ENCODE data around the gene C2CD3.
A peak's percentile ranks its signal among the peaks of the same experiment; 100 is the strongest.
"Not testable (repeated sequence)": the region's sequence is repeated elsewhere in the genome, so short reads cannot be mapped to it uniquely, and the experiment has no call there.

C2CD3 gene

GRCh38 chr11:74001822-74002286, 168.9 kb downstream of the C2CD3 start:
- DNase-seq (ENCODE audit: low spot score): no peak

GRCh38 chr11:74000307-74001133, 170.3 kb downstream of the C2CD3 start:
- DNase-seq (ENCODE audit: low spot score): no peak

GRCh38 chr11:73999581-74000306, 171.1 kb downstream of the C2CD3 start:
- no peak for DNase-seq (ENCODE audit: low spot score)

- DNase-seq (ENCODE audit: low spot score): no peak
Observed at GRCh38 chr11:73998846-73999575, 171.8 kb downstream of the C2CD3 start.

- no peak for DNase-seq (ENCODE audit: low spot score)
Observed at GRCh38 chr11:73997120-73997770, 173.6 kb downstream of the C2CD3 start.

- DNase-seq (ENCODE audit: low spot score): no peak
Observed at GRCh38 chr11:73996161-73996747, 174.5 kb downstream of the C2CD3 start.

GRCh38 chr11:73995731-73996130, 175.1 kb downstream of the C2CD3 start:
- no peak for DNase-seq (ENCODE audit: low spot score)

GRCh38 chr11:73995247-73995646, 175.6 kb downstream of the C2CD3 start:
- no peak for DNase-seq (ENCODE audit: low spot score)

GRCh38 chr11:73991471-73992006, 179.3 kb downstream of the C2CD3 start:
- DNase-seq (ENCODE audit: low spot score): no peak

- DNase-seq (ENCODE audit: low spot score): no peak
Observed at GRCh38 chr11:73990730-73991129, 180.1 kb downstream of the C2CD3 start.

GRCh38 chr11:73989156-73989555, 181.6 kb downstream of the C2CD3 start:
- no peak for DNase-seq (ENCODE audit: low spot score)

GRCh38 chr11:73988227-73988626, 182.6 kb downstream of the C2CD3 start:
- DNase-seq (ENCODE audit: low spot score): no peak

GRCh38 chr11:73985661-73986060, 185.1 kb downstream of the C2CD3 start:
- DNase-seq (ENCODE audit: low spot score): not testable (repeated sequence)

- DNase-seq (ENCODE audit: low spot score): no peak
Observed at GRCh38 chr11:73983741-73984538, 186.9 kb downstream of the C2CD3 start.

GRCh38 chr11:73982990-73983740, 187.6 kb downstream of the C2CD3 start:
- peak; percentile 98 for DNase-seq (ENCODE audit: low spot score)

GRCh38 chr11:73982595-73982989, 188.2 kb downstream of the C2CD3 start, which contains the start of gene UCP2:
UCP2 (minus strand) TSS chr11:73982843; CDS start chr11:73978378, 4,465 bp downstream.
- DNase-seq (ENCODE audit: low spot score): peak; percentile 92

- no peak for DNase-seq (ENCODE audit: low spot score)
Observed at GRCh38 chr11:73981051-73981805, 189.6 kb downstream of the C2CD3 start.

- DNase-seq (ENCODE audit: low spot score): no peak
Observed at GRCh38 chr11:73980001-73980961, 190.5 kb downstream of the C2CD3 start.
